ENCODE measurements around the gene CIDEB.
"Not testable (repeated sequence)": the region's sequence is repeated elsewhere in the genome, so short reads cannot be mapped to it uniquely, and the experiment has no call there.

The CIDEB gene, protein sequence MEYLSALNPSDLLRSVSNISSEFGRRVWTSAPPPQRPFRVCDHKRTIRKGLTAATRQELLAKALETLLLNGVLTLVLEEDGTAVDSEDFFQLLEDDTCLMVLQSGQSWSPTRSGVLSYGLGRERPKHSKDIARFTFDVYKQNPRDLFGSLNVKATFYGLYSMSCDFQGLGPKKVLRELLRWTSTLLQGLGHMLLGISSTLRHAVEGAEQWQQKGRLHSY

DNA sequence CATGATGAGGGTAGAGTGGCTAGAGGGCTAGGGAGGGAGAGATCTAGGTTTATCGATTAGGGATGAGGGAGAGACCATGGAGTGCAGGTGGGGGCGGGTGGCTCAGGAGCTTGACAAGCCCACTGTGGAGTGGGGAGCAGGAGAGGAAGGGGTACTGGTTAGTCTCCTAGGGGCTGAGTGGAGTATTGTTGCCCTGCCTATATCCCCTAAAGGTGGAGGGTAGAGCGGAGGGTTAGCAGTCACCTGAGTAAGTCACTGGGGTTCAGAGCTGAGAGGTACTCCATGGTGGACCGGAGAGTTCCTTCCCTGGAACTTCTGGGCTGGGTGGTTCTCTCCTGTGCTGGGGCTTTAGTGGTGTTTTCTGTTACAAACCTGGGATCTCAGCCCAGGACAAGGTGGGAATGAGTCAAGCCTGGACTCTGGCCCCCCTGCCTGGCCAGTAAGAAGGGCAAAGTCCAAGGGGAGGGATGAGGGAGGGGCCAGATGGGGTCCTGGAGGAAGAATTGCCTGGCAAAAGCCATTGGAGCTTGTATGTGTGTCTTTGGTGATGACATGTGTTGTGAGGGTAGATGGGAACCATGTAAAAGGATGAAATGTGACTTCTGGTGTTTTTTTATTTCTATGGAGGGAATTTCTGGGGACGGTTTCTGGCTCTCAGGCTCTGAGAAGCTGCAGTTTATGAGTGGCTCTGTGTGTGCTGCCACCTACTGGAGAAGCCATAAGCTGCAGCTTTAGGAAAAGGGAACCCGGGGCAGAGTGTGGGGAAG lies at the start of gene CIDEB:
Gene CIDEB (minus strand): TSS at position 403 of the 767 bp plus-strand sequence. CDS start 119 bp downstream, at position 284.
- peak; percentile 63 for DNase-seq (ENCODE audit: low spot score)

DNA sequence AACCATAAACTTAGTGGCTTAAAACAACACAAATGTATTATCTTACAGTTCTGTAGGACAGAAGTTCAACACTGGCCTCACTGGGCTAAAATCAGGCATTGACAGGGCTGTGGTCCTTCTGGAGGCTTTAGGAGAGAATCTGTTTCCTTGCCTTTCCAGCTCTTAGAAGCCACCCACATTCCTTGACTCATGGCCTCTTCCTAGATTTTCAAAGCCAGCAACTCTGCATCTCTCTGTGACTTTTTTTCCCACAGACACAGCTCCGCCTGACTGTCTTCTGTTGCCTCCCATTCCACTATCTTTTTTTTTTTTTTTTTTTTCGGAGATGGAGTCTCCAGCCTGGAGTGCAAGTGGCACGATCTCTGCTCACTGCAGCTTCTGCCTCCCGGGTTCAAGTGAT lies 48.4 kb upstream of the CIDEB start:
- DNase-seq (ENCODE audit: low spot score) = no peak

DNA sequence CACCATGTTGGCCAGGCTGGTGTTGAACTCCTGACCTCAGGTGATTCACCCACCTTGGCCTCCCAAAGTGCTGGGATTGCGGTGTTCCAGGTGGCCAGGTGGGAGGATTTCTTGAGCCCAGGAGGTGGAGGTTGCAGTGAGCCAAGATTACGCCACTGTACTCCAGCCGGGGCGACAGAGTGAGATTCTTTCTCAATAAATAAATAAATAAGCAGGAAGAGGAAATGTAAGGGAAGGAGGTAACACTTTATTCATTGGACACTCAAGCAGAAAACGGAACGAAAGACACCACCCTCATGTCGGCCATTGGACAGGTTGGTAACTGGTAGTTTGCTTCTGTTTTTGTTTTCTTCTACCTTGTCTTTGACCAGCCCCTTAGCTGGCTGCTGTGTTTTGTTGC lies 47.2 kb upstream of the CIDEB start:
- no peak for DNase-seq (ENCODE audit: low spot score)

DNA sequence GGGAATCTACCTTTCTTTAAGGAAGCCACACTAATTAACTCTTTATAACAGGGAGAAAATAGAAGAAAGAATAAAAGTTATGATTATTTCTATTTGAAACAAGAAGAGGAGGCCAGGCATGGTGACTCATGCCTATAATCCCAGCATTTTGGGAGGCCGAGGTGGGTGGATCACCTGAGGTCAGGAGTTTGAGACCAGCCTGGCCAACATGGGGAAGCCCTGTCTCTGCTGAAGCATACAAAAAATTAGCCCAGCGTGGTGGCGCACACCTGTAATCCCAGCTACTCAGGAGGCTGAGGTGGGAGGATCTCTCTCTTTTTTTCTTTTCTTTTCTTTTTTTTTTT lies 46.7 kb upstream of the CIDEB start:
- DNase-seq (ENCODE audit: low spot score) = not testable (repeated sequence)

DNA sequence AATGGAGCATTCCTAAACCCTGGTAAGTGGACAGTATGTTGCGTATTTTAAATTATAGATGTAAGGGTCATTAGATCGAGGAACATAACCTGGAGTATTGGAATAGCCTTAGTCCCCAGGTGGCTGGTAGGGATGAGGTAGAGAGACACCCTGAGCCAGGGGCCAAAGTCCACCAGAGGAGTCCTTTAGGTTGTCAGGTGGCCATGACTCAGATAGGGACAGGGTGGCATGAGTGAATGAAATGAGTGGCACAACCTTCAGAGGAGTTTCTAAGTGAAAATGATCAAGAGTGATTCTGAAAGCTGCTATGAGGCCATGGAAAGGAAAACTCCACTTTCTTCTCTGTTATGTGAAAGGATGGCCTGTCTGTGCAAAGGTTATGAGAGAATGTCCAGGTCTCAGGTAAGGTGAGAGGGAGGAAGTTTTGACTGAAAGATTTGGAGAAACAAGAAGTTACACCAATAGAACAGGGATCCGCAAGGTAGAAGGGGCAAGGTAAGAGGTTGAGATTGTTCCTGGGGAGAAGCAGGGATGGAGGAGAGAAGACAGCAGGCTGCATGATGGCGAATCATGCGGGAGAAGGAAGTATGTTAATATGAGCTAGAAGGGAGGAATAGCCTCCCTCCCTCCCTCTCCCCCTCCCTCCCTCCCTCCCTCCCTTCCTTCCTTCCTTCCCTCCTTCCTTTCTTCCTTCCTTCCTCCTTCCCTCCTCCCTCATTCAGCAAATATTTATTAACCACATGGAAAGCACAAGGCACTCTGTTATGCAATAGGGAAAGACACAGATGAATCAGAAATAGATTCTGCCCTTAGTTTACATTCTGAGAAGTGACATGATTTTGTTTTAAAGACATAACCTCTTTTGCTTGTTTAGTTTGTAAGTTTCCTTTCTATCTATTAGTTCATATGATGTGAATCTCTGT lies 46.0 kb upstream of the CIDEB start:
- no peak for DNase-seq (ENCODE audit: low spot score)

DNA sequence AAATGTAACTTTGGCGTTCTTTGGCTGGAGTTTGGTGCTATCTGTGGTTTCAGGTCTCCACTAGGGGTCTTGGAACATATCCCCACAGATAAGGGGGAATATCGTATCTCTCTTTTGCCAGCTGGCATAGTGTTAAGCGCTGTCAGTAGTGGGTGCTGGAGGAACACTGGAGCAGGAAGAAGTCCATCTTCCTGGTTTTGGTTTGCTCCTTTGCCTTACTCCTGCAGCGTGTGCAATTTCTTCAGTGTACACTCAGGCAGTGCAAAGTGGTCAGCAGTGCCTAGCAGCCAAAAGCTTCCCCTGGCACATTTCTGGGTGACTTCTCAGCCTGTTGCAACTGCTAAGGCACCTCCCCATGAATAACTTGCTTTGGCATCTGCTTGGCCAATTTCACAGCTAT lies 43.7 kb upstream of the CIDEB start:
- DNase-seq (ENCODE audit: low spot score) = no peak

DNA sequence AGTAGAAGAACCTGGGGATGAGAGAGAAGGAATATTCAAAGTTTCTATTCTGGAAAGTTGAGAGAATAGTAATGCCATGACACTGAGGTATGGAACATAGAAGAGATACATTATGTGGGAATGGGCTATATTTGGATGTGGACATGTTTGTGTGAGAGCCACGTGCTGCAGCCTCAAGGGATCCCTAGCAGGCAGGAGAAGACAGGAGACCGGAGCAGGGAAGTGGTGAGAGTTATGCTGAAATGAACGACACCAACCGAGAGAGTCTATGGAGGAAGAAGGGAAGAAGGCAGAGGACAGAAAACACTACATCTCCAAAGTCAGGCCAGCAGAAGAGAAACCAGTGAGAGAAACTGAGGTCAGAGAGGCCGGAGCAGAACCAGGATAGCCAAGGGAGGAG lies 42.0 kb upstream of the CIDEB start:
- DNase-seq (ENCODE audit: low spot score) = no peak

DNA sequence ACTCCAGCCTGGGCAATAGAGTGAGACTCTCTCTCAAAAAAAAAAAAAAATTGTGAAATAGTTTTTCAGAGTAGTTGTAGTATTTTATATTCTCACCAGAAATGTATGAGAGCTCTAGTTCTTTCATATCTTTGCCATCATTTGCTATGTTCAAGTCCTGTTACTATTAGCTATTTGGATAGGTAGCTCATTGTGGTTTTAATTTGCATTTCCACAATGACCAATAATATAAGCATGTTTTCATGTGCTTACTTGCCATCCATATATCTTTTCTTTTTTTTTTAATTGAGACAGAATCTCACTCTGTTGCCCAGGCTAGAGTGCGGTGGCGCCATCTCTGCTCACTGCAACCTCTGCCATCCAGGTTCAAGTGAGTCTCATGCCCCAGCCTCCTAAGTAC lies 40.4 kb upstream of the CIDEB start:
- DNase-seq (ENCODE audit: low spot score) = no peak

DNA sequence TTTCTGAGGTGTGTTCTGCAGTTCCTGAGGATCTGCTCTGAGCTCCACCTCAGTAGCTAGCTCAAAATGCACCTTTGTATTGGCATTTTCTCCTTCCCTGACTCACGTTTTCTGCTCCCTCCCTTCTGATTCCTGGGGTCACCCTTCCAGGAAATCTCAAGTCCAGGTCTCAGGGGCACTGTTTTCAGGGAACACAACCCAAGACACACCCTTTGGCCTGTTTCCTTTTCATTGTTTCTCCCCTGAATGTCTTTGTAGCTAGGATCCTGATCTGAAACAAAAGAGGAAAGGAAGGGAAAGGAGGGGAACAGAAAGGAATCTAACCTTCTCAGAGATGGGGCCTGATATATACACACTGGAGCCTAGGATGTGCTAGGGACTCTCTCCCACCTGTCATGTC lies 39.4 kb upstream of the CIDEB start:
- no peak for DNase-seq (ENCODE audit: low spot score)

DNA sequence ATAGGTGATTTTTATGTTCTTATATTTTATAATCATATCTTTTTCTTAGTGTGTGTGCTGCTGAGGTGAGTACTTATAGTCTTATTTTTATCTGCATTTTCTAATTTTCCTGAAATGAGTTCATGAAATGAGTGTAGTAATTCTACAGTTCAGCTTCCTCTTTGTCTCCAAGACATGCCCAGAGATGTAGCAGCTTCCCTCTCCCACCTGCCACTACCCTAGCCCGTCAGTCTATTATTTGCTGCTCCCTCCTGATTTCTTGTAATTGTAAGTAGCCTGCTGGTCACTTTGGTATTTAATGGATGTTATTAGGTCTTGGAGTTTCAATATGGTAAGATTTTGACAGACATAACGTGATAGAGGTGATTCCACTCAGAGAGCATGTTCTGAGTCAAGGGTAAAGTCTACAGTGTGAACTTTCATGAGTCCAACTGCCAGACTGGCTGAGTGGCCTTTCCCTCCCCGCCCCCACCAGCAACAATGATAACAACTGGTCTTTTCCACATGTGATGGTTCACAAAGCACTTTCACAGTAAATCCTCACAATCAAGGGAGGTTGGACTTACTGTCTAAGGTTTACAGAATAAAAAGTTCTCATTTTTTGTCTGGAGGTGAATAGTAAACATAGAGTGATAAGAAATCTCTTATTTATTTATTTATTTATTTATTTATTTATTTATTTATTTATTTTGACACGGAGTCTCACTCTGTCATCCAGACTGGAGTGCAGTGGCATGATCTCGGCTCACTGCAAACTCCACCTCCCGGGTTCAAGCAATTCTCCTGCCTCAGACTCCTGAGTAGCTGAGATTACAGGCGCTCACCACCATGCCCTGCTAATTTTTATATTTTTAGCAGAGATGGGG lies 36.3 kb upstream of the CIDEB start:
- no peak for DNase-seq (ENCODE audit: low spot score)

DNA sequence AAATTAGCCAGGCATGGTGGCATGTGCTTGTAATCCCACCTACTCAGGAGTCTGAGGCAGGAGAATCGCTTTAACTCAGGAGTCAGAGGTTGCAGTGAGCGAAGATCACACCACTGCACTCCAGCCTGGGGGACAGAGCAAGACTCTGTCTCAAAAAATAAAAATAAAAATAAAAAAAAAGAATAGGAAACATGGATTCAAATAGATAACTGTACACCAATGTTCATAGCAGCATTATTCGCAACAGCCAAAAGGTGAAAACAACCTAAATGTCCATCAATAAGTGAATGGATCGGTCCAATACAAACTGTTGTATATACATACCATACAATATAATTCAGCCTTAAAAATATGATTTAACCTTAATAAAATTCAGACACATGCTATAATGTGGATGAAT lies 35.1 kb upstream of the CIDEB start:
- no peak for DNase-seq (ENCODE audit: low spot score)

DNA sequence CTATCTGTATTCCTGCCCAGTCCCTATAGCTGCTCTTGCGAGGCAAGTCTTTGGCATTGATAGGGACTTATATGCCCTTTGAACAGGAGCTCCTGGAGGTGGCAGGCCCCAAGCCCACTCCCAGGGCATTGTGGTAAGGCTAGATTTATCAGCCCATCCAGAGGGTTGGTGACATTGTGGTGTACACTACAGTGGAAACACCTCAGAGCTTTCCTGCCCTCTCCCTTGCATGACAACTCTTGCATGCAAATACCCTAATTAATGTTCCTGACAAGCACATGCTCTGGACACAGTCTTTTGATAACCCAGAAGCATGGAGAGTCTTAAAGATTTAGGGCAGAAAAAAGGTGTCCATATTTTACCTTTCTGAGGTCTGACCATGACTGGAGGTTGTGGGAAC lies 32.8 kb upstream of the CIDEB start:
- no peak for DNase-seq (ENCODE audit: low spot score)

DNA sequence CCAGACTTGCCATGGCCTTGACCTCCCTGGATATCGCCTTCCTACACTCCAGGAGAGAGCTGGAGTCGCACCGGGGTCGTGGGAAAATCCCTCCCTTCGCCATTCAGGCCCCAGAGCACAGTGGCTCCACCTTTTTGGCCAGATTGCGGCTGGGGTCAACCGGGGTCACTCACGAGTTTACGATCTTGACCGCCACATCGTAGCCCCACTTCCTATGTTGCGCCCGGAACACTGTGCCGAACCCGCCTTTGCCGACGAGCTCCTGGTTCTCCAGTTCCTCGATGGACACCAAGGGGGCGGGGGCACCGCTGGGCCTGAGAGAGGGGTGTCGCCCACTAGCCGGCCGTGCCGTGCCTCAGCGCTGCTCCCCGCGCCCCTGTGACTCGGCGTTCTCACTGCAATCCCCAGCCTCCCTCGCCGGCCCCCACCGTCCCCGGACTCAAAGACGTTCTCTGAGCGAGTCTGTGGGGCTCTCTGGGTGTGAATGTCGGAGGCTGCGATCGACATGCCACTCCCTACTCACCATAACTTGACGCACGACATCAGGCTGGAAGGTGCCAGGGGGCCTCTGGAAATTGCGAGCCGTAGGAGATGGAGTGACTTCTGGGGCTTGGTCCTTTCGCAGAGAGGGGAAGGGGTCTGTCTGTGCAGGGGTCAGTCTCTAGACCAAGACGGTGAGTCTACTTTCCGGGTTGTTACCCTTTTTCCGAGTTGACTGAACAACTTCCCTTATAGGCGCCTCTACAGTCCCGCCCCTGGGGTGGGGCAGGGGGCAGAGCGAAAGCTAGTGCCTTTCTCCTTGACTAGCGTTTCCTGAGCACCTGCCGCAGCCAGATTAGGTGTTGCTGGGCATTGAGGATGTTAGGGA lies 31.7 kb upstream of the CIDEB start, which contains the start of gene RIPK3:
Gene RIPK3 (minus strand): TSS at position 708 of the 868 bp plus-strand sequence. CDS start 165 bp downstream, at position 543.
- no peak for DNase-seq (ENCODE audit: low spot score)

DNA sequence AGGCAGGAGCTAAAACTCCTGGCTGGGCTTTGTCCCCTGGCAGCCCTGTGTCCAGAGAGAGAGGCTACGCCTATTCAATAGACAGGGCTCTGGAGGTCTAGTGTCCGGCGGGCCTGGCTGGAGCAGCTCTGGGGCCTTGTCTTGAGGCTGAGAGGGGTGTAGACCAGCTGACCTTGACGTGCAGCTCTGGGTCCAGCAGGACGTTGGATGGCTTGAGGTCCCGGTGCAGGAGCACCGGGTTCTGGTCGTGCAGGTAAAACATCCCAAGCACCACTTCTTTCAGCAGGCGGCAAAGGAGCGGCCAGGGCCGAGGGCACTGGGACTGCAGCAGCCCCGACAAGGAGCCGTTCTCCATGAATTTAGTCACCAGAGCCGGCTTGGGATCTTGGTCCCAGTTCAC lies 31.1 kb upstream of the CIDEB start:
- no peak for DNase-seq (ENCODE audit: low spot score)

DNA sequence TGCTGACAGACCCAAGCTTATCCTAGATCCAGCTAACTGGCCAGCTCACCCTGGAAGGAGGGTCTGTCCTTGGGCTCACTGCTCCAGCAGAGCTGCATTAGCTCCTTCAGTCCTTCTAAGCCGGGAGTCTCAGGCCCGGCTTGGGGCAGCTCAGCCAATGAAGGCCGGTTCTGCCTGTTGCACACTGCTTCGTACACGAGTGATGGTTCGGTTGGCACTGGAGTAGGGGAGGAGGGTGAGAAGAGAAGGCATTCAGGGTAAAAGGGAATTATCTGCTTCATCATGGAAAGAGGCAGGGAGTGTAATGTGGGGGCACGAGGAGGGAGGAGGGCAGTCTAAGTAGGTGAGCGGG lies 30.0 kb upstream of the CIDEB start:
- no peak for DNase-seq (ENCODE audit: low spot score)

DNA sequence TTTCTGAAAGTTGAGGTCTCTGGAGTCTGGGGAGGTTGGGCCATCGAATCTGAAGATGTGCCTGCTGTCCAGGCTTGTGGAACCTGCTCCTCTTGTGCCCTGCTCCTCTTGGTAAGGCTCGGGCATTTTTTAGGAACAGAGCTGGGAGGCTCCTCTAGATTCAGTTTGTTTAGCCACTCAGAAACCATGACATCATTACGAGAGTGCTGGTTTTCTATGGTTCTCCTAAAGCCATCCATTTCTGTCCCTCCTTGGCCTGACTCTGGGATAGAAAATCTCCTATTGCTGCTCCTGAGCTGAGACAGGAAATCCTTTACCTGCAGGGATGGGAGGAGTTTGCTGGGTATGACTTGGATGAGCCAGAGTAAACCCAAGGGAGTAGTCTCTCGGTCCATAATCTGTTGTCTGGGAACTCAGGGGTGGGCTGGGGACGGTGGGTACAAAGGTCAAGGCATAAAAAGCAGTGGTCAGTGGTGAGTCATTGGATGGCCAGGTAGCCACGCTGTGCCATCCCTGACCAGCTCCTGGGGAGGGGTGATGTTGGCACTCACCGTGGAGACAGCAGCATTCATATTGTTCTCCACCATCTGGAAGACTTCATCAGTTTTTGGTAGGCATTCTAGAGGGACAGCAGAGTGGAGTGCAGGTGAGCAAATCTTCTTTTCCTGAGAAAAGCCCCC lies 29.5 kb upstream of the CIDEB start:
- DNase-seq (ENCODE audit: low spot score) = no peak

DNA sequence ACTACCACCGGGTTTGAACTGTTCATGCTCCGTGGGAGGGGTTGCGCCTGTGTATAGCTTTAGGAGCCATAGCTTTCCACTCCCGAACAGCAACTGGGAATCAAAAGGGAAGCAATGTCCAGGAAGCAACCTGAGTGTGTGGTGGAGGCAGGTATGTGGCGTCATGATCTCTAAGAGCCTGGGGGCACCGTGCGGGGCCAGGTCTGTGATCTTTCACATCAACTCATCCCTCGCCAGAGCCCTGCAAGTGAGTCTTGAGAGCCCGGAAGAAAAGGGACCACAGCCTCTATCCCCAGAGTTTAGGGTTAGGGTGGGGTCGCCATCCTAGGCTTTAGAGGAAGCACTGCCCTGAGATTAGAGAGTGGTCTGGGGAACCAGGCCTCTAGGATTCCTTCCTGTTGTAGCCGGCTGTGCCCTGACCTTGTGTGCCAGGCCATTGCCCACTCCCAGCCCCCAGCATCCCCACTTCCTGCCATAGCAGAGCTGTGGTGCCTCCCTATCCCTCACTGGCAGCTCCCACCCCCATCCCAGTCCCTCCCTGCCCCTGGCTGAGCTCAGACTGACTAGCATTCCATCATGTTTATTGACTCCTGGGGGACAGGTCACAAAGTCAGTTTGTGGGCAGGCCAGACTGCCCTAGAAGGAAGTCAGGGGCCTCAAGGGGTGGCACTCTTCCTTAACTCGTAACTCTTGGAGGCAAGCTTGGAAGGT lies 27.8 kb upstream of the CIDEB start:
- no peak for DNase-seq (ENCODE audit: low spot score)

DNA sequence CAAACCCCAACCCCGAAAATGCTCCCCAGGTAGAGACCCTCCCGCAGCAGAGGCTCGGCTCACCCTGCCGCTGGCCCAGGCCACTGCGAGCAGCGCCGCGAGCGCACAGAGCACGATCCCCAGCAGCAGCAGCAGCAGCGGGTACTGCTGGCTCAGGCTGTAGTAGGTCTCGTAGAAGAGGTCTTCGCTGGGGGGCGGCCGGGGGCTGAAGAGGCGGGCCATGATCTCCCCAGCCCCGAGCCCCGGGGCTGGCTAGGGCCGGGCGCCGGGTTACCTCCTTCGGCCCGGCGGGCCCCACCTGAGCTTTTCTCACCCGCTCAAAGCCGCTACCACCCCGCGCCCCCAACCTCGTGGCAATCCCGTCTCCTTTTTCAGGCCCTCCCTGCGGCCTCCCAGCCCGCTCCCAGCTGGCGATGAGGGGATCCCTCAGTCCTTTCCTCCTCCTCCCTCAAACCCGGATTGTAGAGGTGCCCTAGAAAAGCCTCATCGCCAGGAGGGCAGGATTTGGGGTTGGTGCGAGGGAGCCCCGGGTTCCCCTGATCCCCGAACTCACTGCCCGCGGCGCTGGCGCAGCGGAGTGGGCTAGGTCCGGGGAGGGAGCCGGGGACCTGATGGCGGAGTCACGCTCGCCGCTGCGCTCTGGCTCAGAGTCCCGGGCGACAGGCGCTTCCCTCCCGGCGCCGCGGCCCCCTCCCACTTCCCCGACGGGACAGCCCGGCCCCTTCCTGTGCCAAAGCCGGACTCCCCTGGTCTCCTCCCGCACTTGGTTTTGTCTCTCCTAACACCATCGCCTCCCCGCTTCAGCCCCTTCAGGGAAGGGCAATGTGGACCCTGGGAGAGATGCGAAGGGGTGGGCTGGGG lies 26.9 kb upstream of the CIDEB start, which contains the start of gene ADCY4:
Gene ADCY4 (minus strand): TSS at position 641 of the 861 bp plus-strand sequence. CDS start 419 bp downstream, at position 222.
- no peak for DNase-seq (ENCODE audit: low spot score)
